Measurements from ENCODE around the gene ANKRD2.
"Not testable (repeated sequence)": the region's sequence is repeated elsewhere in the genome, so short reads cannot be mapped to it uniquely, and the experiment has no call there.

Gene ANKRD2, protein sequence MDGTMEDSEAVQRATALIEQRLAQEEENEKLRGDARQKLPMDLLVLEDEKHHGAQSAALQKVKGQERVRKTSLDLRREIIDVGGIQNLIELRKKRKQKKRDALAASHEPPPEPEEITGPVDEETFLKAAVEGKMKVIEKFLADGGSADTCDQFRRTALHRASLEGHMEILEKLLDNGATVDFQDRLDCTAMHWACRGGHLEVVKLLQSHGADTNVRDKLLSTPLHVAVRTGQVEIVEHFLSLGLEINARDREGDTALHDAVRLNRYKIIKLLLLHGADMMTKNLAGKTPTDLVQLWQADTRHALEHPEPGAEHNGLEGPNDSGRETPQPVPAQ

DNA sequence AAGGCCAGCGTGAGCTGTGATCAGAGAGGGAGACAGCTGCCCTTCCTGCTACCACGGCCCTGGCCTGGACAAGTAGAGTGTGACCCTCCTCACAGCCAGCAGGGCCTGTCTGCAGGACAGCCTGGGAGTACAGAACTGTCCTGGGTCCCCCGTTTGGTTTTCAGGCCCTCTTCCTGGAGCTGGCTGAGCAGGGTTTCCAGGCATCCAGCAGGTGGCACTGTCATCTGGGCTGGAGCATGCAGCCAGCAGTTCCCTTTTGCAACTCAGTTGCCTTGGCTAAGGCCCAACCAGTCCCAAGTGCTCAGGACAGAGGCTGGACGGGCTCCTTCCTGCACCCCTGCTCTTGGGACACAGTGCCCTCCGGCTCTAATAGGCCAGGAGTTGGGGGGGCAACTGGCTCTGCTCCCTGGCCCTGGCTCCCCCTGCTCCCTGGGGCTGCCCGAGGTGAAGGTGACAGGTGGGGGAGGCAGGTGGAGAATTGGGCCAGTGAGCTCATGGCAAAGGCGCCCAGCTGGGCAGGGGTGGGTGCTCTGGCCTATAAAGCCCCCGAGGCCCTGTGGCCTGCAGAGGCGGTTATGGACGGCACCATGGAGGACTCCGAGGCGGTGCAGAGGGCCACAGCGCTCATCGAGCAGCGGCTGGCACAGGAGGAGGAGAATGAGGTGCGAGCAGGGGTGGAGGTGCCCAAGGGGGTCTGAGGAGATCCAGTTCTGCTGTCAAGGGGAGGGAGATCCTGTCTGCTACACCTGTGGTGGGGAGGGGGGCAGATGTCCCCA lies at the start of gene ANKRD2:
ANKRD2 (plus strand) TSS at position 566 of the 776 bp plus-strand sequence; CDS start at position 576, 10 bp downstream.
- peak; percentile 34 for DNase-seq

DNA sequence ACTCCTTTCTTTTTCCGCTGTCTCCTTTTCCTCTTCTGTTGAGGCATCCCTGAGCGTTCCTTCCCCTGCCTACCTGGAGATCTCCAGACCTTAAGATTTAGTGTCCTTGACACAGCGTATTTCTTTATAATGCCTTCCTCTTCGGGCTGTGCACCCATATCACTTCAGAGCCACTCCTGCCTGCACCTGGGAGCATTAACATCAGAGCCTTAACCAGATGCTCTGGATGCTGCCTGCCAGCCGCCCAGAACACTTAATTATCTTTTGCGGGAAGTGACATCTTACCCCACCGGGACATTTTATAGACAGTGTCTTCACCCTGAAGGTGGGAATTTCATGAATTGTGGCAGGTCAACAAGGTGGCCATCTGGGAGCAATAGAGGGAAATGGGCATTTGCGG lies 49.6 kb upstream of the ANKRD2 start:
- DNase-seq, result no peak

DNA sequence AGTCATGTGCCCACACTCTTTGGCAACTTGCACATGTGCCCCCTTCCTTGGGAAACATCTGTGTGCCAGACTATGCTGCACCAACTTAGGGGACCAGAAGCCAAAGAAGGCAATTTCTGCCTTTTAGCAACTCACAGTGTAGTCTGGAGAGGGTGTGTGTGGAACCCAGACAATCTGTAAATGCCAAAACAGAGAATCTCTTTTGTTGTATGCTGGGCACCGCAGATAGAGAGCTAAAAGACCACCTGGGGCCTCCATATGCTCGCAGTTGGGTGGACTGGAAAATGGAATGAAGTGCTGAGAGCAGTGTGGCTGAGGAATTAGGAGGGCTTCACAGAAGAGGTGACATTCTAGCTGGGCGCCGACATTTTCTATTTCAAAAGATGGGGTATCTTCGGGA lies 47.5 kb upstream of the ANKRD2 start:
- DNase-seq, result no peak

DNA sequence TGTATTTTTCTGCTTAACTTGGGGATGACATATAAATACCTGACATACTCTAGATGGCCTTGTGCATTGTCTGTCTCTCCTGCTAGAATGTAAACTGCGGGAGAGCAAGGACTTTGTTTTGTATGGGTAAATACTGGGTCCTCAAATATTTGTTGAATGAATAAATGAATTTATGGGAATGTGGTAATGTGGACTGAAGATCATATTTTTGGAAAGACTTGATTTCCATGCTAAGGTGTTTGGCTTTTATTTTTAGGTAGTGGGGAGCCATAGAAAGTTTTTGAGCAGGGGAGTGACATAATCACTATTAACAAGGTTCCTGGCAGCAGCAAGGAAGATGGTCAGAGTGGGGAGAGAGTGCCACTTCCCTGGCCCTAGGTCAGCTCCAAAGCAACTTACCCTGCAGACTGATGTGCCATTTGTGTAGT lies 46.9 kb upstream of the ANKRD2 start:
- no peak for DNase-seq

- not testable (repeated sequence) for DNase-seq
Observed at GRCh38 chr10:97528876-97529275, 43.7 kb upstream of the ANKRD2 start.

GRCh38 chr10:97529685-97530465 lies 42.7 kb upstream of the ANKRD2 start:
- DNase-seq, result no peak

GRCh38 chr10:97531401-97531986 lies 41.1 kb upstream of the ANKRD2 start:
- DNase-seq, result no peak

DNA sequence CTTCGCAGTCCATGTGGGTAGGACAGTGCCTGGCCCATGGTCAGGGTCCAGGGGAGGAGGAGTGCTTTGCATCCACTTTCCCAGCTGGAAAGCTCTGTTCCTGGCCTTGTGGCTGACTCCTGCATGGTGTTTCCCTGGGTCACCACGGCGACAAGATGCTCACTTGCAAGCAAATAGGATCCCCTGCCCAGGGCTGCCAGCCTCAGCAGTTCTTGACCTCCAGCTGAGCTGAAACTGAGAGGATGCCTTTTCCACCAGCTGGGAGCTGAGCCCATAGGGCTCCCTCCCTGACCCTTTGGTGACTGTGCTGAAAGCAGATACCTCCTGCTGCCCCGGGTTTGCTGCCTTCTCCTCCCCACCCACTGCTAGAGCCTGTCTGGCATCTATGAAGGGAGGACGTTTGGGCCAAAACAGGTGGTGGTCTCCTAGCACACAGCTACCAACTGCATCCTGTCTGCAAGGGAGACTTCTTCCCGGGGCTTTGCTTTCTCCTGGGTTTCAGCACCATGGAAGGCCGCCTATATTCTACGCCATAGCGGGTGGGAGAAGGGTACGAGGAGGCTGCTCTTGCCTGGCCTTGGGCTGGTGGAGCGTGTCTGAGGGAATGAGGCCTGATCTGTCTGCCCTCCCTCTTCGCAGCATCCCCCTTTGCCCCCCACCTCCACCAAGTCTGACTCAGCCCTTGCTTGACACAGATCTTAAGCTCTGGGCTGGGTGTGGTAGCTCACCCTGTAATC lies 39.5 kb upstream of the ANKRD2 start:
- no peak for DNase-seq

DNA sequence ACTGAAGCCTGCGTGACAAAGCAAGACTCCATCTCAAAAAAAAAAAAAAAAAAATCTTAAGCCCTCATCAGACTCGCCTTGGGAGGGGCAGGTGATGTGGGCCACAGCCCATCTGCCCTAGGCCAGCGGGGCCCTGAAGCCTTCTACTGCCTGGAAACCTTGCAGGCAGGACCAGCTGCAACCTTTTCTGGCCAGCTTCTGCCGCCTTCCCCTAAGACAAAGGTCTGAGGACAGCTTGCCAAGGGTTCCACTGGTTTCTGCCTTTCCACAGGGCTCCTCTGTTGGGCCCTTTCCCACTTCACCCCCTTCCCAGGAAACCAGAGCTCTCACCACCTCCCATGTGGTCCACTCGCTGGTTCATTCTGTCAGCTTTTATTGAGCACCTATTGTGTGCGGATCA lies 38.7 kb upstream of the ANKRD2 start:
- DNase-seq, result no peak

- no peak for DNase-seq
Observed at GRCh38 chr10:97534746-97535367, 37.7 kb upstream of the ANKRD2 start.

DNA sequence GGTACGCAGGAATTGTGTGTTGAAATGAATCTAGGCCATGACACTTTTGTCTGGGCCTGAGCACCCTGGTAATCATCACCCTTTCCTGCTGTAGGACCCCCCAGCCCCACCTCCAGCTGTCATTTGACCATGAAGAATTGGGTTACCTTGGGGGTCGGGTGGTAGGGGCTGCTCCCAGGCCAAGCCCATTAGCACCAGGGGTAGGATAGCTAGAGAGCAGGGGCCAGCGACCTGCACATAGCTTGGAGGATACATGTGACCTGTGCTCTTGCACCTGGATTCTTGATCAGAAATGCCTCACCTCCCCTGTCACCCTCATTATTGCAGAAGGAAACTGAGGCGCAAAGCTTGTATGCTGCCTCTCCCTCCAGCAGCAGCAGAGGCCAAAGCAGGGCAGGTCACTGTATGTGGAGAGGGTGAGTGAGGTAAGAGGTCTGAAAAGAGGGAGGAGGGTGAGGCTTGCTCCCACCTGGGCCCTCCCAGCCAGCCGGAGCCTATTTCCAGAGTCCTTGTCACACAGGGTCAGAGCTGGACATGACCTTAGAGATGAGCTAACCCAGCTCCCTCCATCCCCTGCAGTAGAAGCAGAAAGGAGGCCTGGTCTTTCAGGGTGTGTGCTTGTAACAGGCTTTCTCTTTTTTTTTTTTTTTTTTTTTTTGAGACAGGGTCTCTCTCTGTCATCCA lies 35.3 kb upstream of the ANKRD2 start:
- no peak for DNase-seq

DNA sequence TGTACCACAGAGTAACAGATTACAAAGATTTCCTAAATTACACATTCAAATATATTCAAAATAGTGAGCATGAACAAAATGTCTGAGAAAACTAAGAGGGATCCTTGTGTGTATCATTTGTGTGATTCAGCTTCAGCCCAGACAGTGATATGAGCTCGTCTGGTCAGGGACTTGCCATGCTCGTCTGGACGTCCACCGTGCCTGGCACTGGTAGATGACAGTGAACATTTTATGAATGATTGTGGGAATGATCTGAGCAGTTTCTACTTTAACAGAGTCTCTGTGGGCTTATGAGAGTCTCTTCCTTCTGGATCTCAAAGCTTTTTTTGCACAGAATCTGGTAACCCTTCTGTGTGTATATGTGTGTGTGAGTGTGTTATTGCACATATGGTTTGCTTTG lies 34.2 kb upstream of the ANKRD2 start:
- DNase-seq, result no peak

DNA sequence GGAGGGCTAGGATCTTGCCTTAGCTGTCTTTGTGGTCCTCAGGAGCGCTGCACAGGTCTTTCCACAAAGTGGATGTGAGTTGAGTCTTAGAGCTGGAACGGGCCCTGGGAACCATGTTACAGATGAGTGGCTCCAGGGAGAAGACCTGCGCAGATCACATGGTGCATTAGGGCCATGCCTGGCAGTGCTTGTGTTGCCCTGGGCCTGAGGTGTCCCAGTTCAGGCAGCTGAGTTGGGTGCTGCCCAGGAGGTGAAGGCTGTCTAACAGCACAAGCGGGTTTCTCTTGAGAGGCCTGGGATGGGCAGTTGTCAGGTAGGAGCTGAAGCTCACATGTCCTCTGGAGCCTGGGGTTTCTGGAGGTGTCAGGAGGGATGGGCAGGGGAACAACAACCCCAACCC lies 33.7 kb upstream of the ANKRD2 start:
- no peak for DNase-seq

GRCh38 chr10:97539523-97540200 lies 32.9 kb upstream of the ANKRD2 start:
- no peak for DNase-seq

DNA sequence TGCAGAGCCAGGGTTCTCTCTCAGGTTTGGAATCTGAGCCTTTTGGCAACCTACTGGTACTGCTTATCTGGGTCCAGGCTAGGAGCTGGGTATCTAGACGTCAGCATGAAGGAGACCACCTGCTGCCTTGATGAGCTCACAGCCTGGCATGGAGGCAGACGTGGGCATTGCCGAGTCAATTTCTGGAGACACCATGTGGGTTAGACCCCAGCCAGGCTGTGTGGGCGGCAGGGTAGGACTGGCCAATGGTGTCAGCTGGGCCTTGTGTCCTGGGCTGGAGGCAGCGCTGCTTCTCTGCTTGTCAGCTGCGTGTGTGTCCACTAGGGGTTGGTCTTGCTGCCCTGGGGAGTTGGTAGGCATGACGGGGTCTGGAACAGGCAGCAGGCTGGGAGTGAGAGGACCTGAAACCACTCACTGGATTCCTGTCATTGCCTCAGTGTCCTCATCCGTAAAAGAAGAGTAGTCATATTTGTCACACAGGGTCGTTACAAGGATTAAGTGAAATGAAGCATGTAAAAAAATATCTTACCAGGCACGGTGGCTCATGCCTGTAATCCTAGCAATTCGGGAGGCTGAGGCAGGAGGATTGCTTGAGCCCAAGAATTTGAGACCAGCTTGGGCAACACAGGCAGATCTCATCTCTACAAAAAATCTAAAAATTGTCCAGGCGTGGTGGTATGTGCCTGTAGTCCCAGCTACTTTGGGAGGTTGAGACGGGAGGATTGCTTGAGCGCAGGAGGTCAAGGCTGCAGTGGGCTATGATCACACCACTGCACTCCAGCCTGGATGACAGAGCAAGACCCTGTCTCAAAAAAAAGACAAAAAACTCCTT lies 31.7 kb upstream of the ANKRD2 start:
- DNase-seq, result no peak

DNA sequence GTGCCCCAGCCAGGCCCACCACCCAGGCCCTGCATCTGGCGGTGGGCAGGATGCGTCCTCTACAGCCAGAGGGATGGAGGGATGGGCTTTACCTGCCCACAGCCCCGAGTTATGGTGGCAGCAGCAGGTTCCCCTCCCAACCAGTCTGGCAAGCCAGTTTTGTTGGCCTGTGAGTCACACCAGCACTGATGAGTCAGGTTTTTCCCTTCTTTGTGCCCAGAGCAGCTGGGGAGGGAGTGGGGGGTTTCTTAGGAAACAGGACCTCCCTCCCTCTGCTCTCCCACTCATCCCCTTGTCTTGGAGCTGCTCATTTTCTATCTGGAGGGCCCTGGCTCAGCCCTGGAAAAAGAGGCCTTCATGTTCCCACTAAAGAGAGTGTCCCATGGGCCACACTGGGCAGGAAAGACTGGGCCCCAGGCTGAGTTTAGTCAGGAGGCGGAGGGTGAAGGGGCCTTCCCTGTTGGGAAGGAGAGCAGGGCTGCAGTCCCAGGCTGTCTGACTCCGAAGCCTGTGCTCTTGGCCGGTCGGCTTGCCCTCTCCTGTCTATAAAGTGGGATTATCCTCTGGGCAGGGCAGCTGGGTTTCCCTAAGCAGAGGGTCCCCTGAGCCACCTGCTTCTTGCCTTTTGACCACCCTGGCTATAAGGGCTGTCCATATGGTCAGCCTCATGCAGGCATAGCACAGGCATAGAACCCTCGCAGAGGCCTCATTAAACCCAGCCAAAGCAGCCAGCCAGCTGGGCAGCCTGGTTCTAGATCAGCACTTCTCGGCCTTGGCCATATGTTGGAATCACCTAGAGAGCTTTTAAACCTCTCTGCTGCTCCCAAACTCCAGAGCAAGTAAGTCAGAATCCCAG lies 30.2 kb upstream of the ANKRD2 start:
- no peak for DNase-seq

DNA sequence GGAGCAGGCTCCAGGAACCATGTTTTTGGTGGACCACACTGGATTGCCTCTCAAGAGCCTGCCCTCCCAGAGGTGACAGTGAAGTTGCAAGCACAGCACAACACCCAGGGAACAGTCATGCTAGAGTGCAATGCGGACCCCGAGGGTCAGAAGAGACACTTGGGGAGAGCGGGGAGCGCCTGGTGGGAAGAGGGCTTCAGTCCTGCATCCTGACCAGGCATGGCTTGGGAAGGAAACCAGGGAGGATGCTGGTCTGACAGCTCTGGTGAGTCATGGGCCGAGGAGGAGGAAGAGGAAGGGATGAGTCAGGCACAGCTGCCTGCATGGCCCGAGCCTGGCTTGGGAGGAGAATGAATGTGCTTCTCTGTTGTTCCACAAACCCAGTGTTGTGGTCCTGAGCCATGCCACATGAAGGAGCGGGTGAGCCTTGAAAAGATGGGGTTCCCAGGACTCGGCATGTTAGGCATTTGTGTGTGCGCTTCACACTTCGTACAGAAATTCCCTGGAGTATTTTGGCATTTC lies 29.5 kb upstream of the ANKRD2 start:
- no peak for DNase-seq

DNA sequence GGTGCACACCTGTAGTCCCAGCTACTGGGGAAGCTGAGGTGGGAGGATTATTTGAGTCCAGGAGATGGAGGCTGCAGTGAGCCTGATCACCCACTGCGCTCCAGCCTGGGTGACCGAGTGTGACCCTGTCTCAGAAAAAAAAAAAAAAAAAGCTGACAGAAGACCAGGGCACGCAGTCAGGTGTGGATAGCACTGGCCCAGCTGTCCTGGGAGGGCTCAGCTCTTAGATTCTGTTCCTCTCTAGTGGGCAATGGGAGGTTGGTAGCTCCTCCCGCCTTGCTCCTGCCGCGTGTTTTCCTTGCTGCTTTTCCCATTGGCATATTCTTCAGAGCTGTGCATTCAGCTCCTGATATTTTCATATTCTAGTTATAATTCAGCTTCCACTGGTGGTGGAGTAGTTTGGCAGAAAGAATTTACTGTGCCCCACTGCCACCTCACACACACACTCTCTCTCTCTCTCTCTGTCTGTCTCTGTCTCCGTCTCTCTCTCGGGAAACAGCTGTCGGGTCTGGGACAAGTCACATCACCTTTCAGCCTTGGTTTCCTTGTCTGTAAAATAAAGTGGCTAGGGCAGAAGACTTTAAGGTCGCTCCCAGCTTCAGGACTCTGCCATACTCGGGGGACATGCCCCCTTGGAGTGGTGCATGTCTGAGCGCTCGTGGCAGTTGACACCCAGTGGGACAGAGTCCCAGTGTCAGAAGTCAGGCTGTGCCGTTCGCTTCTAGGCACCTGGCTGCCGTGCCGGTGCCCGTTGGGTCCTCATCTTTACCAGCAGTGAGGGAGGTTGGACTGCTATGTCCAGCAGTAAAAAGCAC lies 25.9 kb upstream of the ANKRD2 start:
- no peak for DNase-seq
